NCI-H524 (cell line): Measurements from ENCODE around the gene NTM.
"Not testable (repeated sequence)": the region's sequence is repeated elsewhere in the genome, so short reads cannot be mapped to it uniquely, and the experiment has no call there.

Source experiments
- DNase-seq, 2 experiments: peaks; one replicate each; lab custom pipeline; 2025; lab: John Stamatoyannopoulos, UW

NTM gene

GRCh38 chr11:131422029-131422428 lies 51.6 kb downstream of the NTM start:
- no peak for DNase-seq

GRCh38 chr11:131422496-131422895 lies 52.1 kb downstream of the NTM start:
- DNase-seq, result no peak

GRCh38 chr11:131423688-131424087 lies 53.3 kb downstream of the NTM start:
- DNase-seq, result no peak

- DNase-seq, result not testable (repeated sequence)
Measured at GRCh38 chr11:131424257-131424876, 54.0 kb downstream of the NTM start.

- no peak for DNase-seq
Measured at GRCh38 chr11:131425285-131425684, 54.9 kb downstream of the NTM start.

- no peak for DNase-seq
Measured at GRCh38 chr11:131428853-131429252, 58.4 kb downstream of the NTM start.

- DNase-seq, result no peak
Measured at GRCh38 chr11:131430473-131431208, 60.2 kb downstream of the NTM start.

- peak; percentile 35 to 78 for DNase-seq
Measured at GRCh38 chr11:131441051-131441810, 70.8 kb downstream of the NTM start.

- no peak for DNase-seq
Measured at GRCh38 chr11:131446590-131447275, 76.3 kb downstream of the NTM start.

GRCh38 chr11:131447277-131447815 lies 76.9 kb downstream of the NTM start:
- DNase-seq, result peak; percentile 26 to 71

- peak in 1 of 2 experiments; percentile 39 for DNase-seq
Measured at GRCh38 chr11:131447898-131448297, 77.5 kb downstream of the NTM start.

GRCh38 chr11:131449036-131450019 lies 78.9 kb downstream of the NTM start:
- DNase-seq, result peak; percentile 78 to 89

GRCh38 chr11:131454490-131454889 lies 84.1 kb downstream of the NTM start:
- no peak for DNase-seq

- peak in 1 of 2 experiments; percentile 39 for DNase-seq
Measured at GRCh38 chr11:131454989-131455388, 84.6 kb downstream of the NTM start.

- no peak for DNase-seq
Measured at GRCh38 chr11:131455843-131456704, 85.7 kb downstream of the NTM start.

- peak in 1 of 2 experiments; percentile 2 for DNase-seq
Measured at GRCh38 chr11:131457163-131457562, 86.7 kb downstream of the NTM start.

- DNase-seq, result no peak
Measured at GRCh38 chr11:131458421-131458820, 88.0 kb downstream of the NTM start.

- DNase-seq, result no peak
Measured at GRCh38 chr11:131460931-131461330, 90.5 kb downstream of the NTM start.

- no peak for DNase-seq
Measured at GRCh38 chr11:131462622-131463021, 92.2 kb downstream of the NTM start.

GRCh38 chr11:131463162-131463561 lies 92.7 kb downstream of the NTM start:
- DNase-seq, result peak; percentile 33 to 78
